ENCODE measurements around the gene DGKD.

DNA sequence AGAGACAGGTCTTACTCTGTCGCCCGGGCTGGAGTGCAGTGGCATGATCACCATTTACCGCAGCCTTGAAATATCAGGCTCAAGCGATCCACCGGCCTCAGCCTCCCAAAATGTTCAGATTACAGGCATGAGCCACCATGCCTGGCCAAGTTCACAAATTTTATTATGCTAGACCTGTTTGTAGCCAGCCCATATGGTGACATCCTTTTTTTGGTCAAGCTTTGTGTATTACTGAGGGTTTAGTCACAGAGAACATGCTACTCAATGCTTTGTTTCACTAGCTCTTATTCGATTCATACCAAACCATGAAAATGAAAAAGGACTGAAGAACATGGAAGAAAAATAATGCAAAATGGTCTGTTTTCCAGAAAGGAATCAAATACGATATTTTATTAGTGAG is 41.4 kb downstream of the DGKD start:
- TF ChIP-seq, protein P1, sequence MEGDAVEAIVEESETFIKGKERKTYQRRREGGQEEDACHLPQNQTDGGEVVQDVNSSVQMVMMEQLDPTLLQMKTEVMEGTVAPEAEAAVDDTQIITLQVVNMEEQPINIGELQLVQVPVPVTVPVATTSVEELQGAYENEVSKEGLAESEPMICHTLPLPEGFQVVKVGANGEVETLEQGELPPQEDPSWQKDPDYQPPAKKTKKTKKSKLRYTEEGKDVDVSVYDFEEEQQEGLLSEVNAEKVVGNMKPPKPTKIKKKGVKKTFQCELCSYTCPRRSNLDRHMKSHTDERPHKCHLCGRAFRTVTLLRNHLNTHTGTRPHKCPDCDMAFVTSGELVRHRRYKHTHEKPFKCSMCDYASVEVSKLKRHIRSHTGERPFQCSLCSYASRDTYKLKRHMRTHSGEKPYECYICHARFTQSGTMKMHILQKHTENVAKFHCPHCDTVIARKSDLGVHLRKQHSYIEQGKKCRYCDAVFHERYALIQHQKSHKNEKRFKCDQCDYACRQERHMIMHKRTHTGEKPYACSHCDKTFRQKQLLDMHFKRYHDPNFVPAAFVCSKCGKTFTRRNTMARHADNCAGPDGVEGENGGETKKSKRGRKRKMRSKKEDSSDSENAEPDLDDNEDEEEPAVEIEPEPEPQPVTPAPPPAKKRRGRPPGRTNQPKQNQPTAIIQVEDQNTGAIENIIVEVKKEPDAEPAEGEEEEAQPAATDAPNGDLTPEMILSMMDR (IDR thresholded peaks at IDR 0.05): no peak
- TF ChIP-seq POLR2A (IDR thresholded peaks at IDR 0.05): no peak
- TF ChIP-seq EP300 (IDR thresholded peaks at IDR 0.05): no peak
